Gastrocnemius medialis (tissue), 4 donors: ENCODE results near the gene AFAP1. TPM values are rescaled to one million over a fixed set of nuclear protein-coding genes. Genes with fewer than 3 reads are reported as not detected.
"Not testable (repeated sequence)": the region's sequence is repeated elsewhere in the genome, so short reads cannot be mapped to it uniquely, and the experiment has no call there.

Source experiments
- ATAC-seq, 2 donors: fragments of 150-250 bp; one replicate each; pipeline ENCODE4 v1.9.1; 2016
- DNase-seq, 2 donors: peaks; one replicate each; pipeline ENCODE4 v3.0.0-alpha.2; 2019
- H3K27ac ChIP-seq, 4 donors: fragments of 200-600 bp; sonication (generic); 1 replicate in 1 of 4; 2 replicates in 3 of 4; pipeline ENCODE4 v1.5.1; 2016 to 2018; ENCODE audit warnings: mild to moderate bottlenecking in 2 of 4, moderate library complexity in 1 of 4
- H3K27me3 ChIP-seq, 3 donors: fragments of 200-600 bp; sonication (generic) in 2 of 3; 1 replicate in 1 of 3; 2 replicates in 2 of 3; pipeline versions ENCODE4 v1.5.1 to v1.6.0; 2016 to 2019; ENCODE audit warnings: mild to moderate bottlenecking in 1 of 3, moderate library complexity in 1 of 3
- H3K36me3 ChIP-seq, 2 donors: fragments of 200-600 bp; sonication (generic) in 1 of 2; one replicate each; pipeline ENCODE4 v1.5.1; 2017 to 2018
- H3K4me1 ChIP-seq, 2 donors: fragments of 200-600 bp; sonication (generic) in 1 of 2; one replicate each; pipeline ENCODE4 v1.5.1; 2016 to 2017; ENCODE audit warnings: mild to moderate bottlenecking in 2 of 2
- H3K4me3 ChIP-seq, 4 donors: fragments of 200-600 bp; sonication (generic) in 3 of 4; 1 replicate in 1 of 4; 2 replicates in 3 of 4; pipeline ENCODE4 v1.5.1; 2016 to 2019; ENCODE audit warnings: mild to moderate bottlenecking in 2 of 4
- H3K9me3 ChIP-seq, 3 donors: fragments of 200-600 bp; sonication (generic) in 2 of 3; 1 replicate in 1 of 3; 2 replicates in 2 of 3; pipeline ENCODE4 v1.5.1; 2016 to 2019
- POLR2A ChIP-seq, 2 donors: fragments of 450-650 bp; IDR thresholded peaks; one replicate each; pipeline ENCODE4 v1.6.1; 2017; ENCODE audit warnings: antibody characterized with exemption in 2 of 2, mild to moderate bottlenecking in 2 of 2, moderate library complexity in 2 of 2
- in situ Hi-C, 4 donors: fragments of 200-750 bp; cut with MboI; loops; one replicate each; pipeline versions ENCODE4 v1.15.0 to v1.8.0; 2017; ENCODE audit warnings: low sequenced_read_pairs in 4 of 4
- intact Hi-C: fragments of 100-400 bp; cut with DNase I; formaldehyde crosslinking; loops from one replicate; pipeline ENCODE4 v1.15.1; 2023; ENCODE audit warnings: low total_unique reads
- total RNA-seq, 4 donors: library from RNA; depleted of rRNA; stranded (reverse); fragments of >200 nt; gene quantifications; one replicate each; pipeline versions ENCODE4 v1.1.0 to v1.2.3, GENCODE V29; 2016
- TF ChIP-seq, protein P1 (sequence below), 5 experiments: fragments of 450-650 bp in 3 of 5; fragments of 200-600 bp in 2 of 5; sonication (generic) in 2 of 5; IDR thresholded peaks in 4 of 5; conservative IDR thresholded peaks in 1 of 5; 1 replicate in 4 of 5; 2 replicates in 1 of 5; pipeline ENCODE4 v1.5.1; 2016 to 2019; ENCODE audit warnings: antibody characterized with exemption in 5 of 5, mild to moderate bottlenecking in 3 of 5, moderate library complexity in 3 of 5

AFAP1 gene
- total RNA-seq, 4 donors from 2014 or later = 1.5 to 8.6 (median 3.5) TPM

GRCh38 chr4:7918981-7919380 lies 20.7 kb downstream of the AFAP1 start:
- DNase-seq (no peak), ATAC-seq (no peak)
- intact Hi-C loops (no loop called here), in situ Hi-C loops (no loop called here)
- Histone ChIP-seq H3K27me3 (no peaks in the 10 kb centered on the region), H3K27ac (no peak overlapping the region), H3K9me3 (no peaks in the 10 kb centered on the region), H3K36me3 (no peaks in the 10 kb centered on the region), H3K4me1 (no peaks in the 10 kb centered on the region), H3K4me3 (no peak overlapping the region)
- no peak for TF ChIP-seq POLR2A (IDR thresholded peaks at IDR 0.05)
- TF ChIP-seq, protein P1, sequence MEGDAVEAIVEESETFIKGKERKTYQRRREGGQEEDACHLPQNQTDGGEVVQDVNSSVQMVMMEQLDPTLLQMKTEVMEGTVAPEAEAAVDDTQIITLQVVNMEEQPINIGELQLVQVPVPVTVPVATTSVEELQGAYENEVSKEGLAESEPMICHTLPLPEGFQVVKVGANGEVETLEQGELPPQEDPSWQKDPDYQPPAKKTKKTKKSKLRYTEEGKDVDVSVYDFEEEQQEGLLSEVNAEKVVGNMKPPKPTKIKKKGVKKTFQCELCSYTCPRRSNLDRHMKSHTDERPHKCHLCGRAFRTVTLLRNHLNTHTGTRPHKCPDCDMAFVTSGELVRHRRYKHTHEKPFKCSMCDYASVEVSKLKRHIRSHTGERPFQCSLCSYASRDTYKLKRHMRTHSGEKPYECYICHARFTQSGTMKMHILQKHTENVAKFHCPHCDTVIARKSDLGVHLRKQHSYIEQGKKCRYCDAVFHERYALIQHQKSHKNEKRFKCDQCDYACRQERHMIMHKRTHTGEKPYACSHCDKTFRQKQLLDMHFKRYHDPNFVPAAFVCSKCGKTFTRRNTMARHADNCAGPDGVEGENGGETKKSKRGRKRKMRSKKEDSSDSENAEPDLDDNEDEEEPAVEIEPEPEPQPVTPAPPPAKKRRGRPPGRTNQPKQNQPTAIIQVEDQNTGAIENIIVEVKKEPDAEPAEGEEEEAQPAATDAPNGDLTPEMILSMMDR (IDR thresholded peaks at IDR 0.05 in 4 of 5, conservative IDR thresholded peaks at IDR 0.05 in 1 of 5) = no peak

GRCh38 chr4:7918187-7918586 lies 21.5 kb downstream of the AFAP1 start:
- H3K4me1 ChIP-seq, intact Hi-C loops, ATAC-seq, H3K27ac ChIP-seq, in situ Hi-C loops, DNase-seq, H3K36me3 ChIP-seq, H3K27me3 ChIP-seq, H3K9me3 ChIP-seq, H3K4me3 ChIP-seq: not testable (repeated sequence)

GRCh38 chr4:7917669-7918068 lies 22.0 kb downstream of the AFAP1 start:
- H3K36me3 ChIP-seq = no peaks in the 10 kb centered on the region
- in situ Hi-C loops (no loop called here), intact Hi-C loops (no loop called here)
- no peaks in the 10 kb centered on the region for H3K27me3 ChIP-seq
- no peak for ATAC-seq
- H3K4me1 ChIP-seq = no peaks in the 10 kb centered on the region
- no peaks in the 10 kb centered on the region for H3K9me3 ChIP-seq
- no peak for DNase-seq
- H3K4me3 ChIP-seq = no peak overlapping the region
- no peak overlapping the region for H3K27ac ChIP-seq
- no peak for TF ChIP-seq POLR2A (IDR thresholded peaks at IDR 0.05)
- TF ChIP-seq, protein P1 (IDR thresholded peaks at IDR 0.05 in 4 of 5, conservative IDR thresholded peaks at IDR 0.05 in 1 of 5) = no peak

DNA sequence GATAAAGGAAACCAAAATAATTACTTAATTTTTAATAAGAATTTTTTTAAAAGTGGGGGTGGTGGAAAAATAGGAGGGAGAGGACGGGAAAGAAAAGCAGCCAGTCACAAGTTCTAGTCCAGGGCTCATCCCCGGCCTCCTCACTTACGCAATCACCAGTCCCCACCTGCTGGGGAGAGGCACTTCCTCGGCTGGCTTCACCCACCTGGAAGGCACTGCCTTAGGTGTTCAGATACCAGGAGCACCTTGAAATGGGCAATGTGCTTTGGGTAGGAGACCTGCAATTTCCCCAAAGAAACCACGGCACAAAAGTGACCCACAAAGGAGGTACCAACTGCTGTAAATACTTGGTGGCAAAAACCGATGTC lies 23.8 kb downstream of the AFAP1 start:
- in situ Hi-C loops (no loop called here), intact Hi-C loops (no loop called here)
- no peaks in the 10 kb centered on the region for H3K36me3 ChIP-seq
- no peak for ATAC-seq
- no peaks in the 10 kb centered on the region for H3K4me1 ChIP-seq
- no peaks in the 10 kb centered on the region for H3K27me3 ChIP-seq
- no peak for DNase-seq
- H3K4me3 ChIP-seq = no peak overlapping the region
- no peaks in the 10 kb centered on the region for H3K9me3 ChIP-seq
- no peak overlapping the region for H3K27ac ChIP-seq
- no peak for TF ChIP-seq POLR2A (IDR thresholded peaks at IDR 0.05)
- TF ChIP-seq, protein P1 (IDR thresholded peaks at IDR 0.05 in 4 of 5, conservative IDR thresholded peaks at IDR 0.05 in 1 of 5) = no peak

DNA sequence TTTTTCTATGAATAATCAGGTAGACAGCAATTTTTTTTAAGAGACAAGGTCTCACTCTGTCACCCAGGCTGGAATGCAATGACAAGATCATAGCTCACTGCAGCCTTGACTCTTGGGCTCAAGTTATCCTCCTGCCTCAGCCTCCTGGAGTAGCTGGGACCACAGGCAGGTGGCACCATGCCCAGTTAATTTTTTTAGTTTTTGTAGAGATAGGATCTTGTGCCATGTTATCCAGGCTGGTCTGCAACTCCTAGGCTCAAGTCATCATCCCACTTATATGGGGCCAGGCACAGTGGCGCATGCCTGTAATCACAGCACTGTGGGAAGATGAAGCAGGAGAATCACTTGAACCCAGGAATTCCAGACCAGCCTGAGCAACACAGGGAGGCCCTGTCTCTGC lies 26.8 kb downstream of the AFAP1 start:
- Histone ChIP-seq H3K9me3 (no peaks in the 10 kb centered on the region), H3K27me3 (no peaks in the 10 kb centered on the region), H3K4me1 (no peaks in the 10 kb centered on the region), H3K36me3 (no peaks in the 10 kb centered on the region), H3K27ac (no peak overlapping the region), H3K4me3 (no peak overlapping the region)
- ATAC-seq (no peak), DNase-seq (no peak)
- in situ Hi-C loops (no loop called here), intact Hi-C loops (no loop called here)
- TF ChIP-seq POLR2A (IDR thresholded peaks at IDR 0.05) = no peak
- TF ChIP-seq, protein P1 (IDR thresholded peaks at IDR 0.05 in 4 of 5, conservative IDR thresholded peaks at IDR 0.05 in 1 of 5) = no peak
